Endothelial cell of umbilical vein (primary cell): ENCODE results near the gene ADPRH. TPM values are rescaled to one million over a fixed set of nuclear protein-coding genes. Genes with fewer than 3 reads are reported as not detected.

Experiments
- BruUV-seq: library from RNA; stranded (reverse); fragments of 400-500 nt; replicated peaks from 2 replicates; lab custom pipeline; 2021; lab: Mats Ljungman, UMichigan
- CTCF ChIA-PET: fragments of 300-600, 350-600 bp; sonication (Branson Sonifier 250); formaldehyde crosslinking; loops from one replicate; lab custom pipeline; 2021; ENCODE audit warnings: antibody characterized with exemption, inconsistent platforms; lab: Charles Lee
- POLR2A ChIA-PET: fragments of 300-600, 350-600 bp; sonication (Branson Sonifier 250); formaldehyde crosslinking; loops from one replicate; lab custom pipeline; 2021; ENCODE audit warnings: antibody characterized with exemption, inconsistent platforms; lab: Charles Lee
- DNase-seq: peaks from one replicate; pipeline ENCODE4 v3.0.0-alpha.2; 2011; ENCODE audit warnings: low read depth, low spot score
- FAIRE-seq: peaks from 2 replicates; lab custom pipeline; 2011; peaks lifted over from hg19 to GRCh38; lab: Jason Lieb, UNC
- H2AFZ ChIP-seq: 2 replicates; pipeline ENCODE4 v1.6.0; 2012; ENCODE audit warnings: low read depth, low read length, control low read depth, inconsistent platforms
- H3K27ac ChIP-seq: 2 replicates; pipeline ENCODE4 v1.5.1; 2011; ENCODE audit warnings: low read depth, mild to moderate bottlenecking, control low read depth, low read length, moderate library complexity; ENCODE audit not compliant: insufficient read depth
- H3K27me3 ChIP-seq, 2 experiments: 2 replicates each; pipeline versions ENCODE4 v1.6.0 to v1.6.1; 2011; ENCODE audit warnings: low read length in 2 of 2, mixed read lengths in 1 of 2; ENCODE audit not compliant: control insufficient read depth in 2 of 2, insufficient read depth in 2 of 2
- H3K36me3 ChIP-seq, 2 experiments: 2 replicates in 1 of 2; 3 replicates in 1 of 2; pipeline ENCODE4 v1.5.1; 2011; ENCODE audit warnings: low read length in 2 of 2, mild to moderate bottlenecking in 1 of 2, moderate library complexity in 1 of 2; ENCODE audit not compliant: control insufficient read depth in 2 of 2, insufficient read depth in 2 of 2; ENCODE audit errors: extremely low read depth in 1 of 2
- H3K4me1 ChIP-seq: 3 replicates; pipeline ENCODE4 v1.5.1; 2011; ENCODE audit warnings: mild to moderate bottlenecking, low read length; ENCODE audit not compliant: control insufficient read depth, insufficient read depth; ENCODE audit errors: extremely low read depth
- H3K4me2 ChIP-seq: 2 replicates; pipeline ENCODE4 v1.6.1; 2011; ENCODE audit warnings: low read length, control low read depth, mixed read lengths; ENCODE audit not compliant: insufficient read depth
- H3K4me3 ChIP-seq, 3 experiments: fragments of 200-600 bp in 1 of 3; sonication (generic), shearing (Covaris generic) in 1 of 3; replicated peaks in 1 of 3; 2 replicates each; pipeline ENCODE4 v1.5.1; 2011 to 2016; ENCODE audit warnings: control low read depth in 3 of 3, low read length in 3 of 3, mild to moderate bottlenecking in 2 of 3, inconsistent platforms in 1 of 3, low read depth in 1 of 3, moderate library complexity in 1 of 3; ENCODE audit not compliant: insufficient read depth in 1 of 3
- H3K79me2 ChIP-seq: 2 replicates; pipeline ENCODE4 v1.6.0; 2012; ENCODE audit warnings: low read length, inconsistent platforms; ENCODE audit not compliant: control insufficient read depth, insufficient read depth
- H3K9ac ChIP-seq: replicated peaks from 2 replicates; pipeline ENCODE3; 2011; ENCODE audit warnings: low read length, control low read depth; ENCODE audit not compliant: insufficient read depth; ENCODE audit errors: extremely low read depth
- H3K9me1 ChIP-seq: replicated peaks from 3 replicates; pipeline ENCODE4 v1.6.0; 2011; ENCODE audit warnings: mild to moderate bottlenecking, low read length; ENCODE audit not compliant: control insufficient read depth, insufficient read depth; ENCODE audit errors: extremely low read depth
- H3K9me3 ChIP-seq: replicated peaks from 2 replicates; pipeline ENCODE4 v1.5.1; 2012; ENCODE audit warnings: low read length, inconsistent platforms; ENCODE audit not compliant: control insufficient read depth, insufficient read depth
- H4K20me1 ChIP-seq: replicated peaks from 2 replicates; pipeline ENCODE3; 2011; ENCODE audit warnings: mild to moderate bottlenecking, low read length; ENCODE audit not compliant: control insufficient read depth, insufficient read depth; ENCODE audit errors: extremely low read depth
- EZH2 ChIP-seq: IDR thresholded peaks from 2 replicates; pipeline ENCODE4 v1.6.1; 2012; ENCODE audit warnings: borderline replicate concordance, low read depth, mild to moderate bottlenecking, moderate library complexity, low read length, inconsistent platforms; ENCODE audit not compliant: severe bottlenecking
- FOS ChIP-seq: IDR thresholded peaks from 2 replicates; pipeline ENCODE4 v1.6.1; 2011; ENCODE audit warnings: mild to moderate bottlenecking, low read length, moderate library complexity, borderline replicate concordance; ENCODE audit not compliant: insufficient read depth
- GATA2 ChIP-seq: IDR thresholded peaks from 2 replicates; pipeline ENCODE4 v1.7.0; 2011; ENCODE audit warnings: low read depth, mild to moderate bottlenecking, moderate library complexity, mixed read lengths, low read length; ENCODE audit not compliant: insufficient read length, insufficient read depth
- MYC ChIP-seq: IDR thresholded peaks from one replicate; pipeline ENCODE4 v1.6.1; 2011; ENCODE audit warnings: mild to moderate bottlenecking, low read depth, low read length
- POLR2AphosphoS5 ChIP-seq: IDR thresholded peaks from 2 replicates; pipeline ENCODE4 v1.6.1; 2012; ENCODE audit warnings: low read depth, mild to moderate bottlenecking, control low read depth, low read length, moderate library complexity; ENCODE audit not compliant: insufficient read depth
- dilution Hi-C: fragments of 300-500 bp; cut with MboI; formaldehyde crosslinking; loops from one replicate; pipeline ENCODE4 v1.15.0; 2019; ENCODE audit warnings: low sequenced_read_pairs; ENCODE audit not compliant: extremely low pct_ligation_motif_present
- intact Hi-C: fragments of 100-400 bp; cut with micrococcal nuclease; formaldehyde crosslinking; loops from one replicate; pipeline ENCODE4 v1.10.0; 2022
- polyA plus RNA-seq, 4 experiments: library from polyadenylated mRNA; depleted of rRNA in 3 of 4; stranded (reverse) in 3 of 4; unstranded in 1 of 4; fragments of >200 nt; gene quantifications; 2 replicates each; pipeline versions ENCODE4 v1.2.1 to v1.2.3, GENCODE V29; 2011 to 2012; ENCODE audit warnings: missing spikeins in 1 of 4
- total RNA-seq: library from RNA; stranded (reverse); gene quantifications from 2 replicates; pipeline ENCODE4 v1.2.3, GENCODE V29; 2021
- TF ChIP-seq, protein P1 (sequence below): IDR thresholded peaks from 2 replicates; pipeline ENCODE4 v1.6.1; 2011; ENCODE audit not compliant: insufficient read depth, insufficient read length
- TF ChIP-seq, protein P2 (sequence below), 2 donors: IDR thresholded peaks; 1 replicate in 1 of 2; 2 replicates in 1 of 2; pipeline ENCODE4 v1.5.1; 2011; ENCODE audit warnings: low read length in 2 of 2, mild to moderate bottlenecking in 2 of 2, moderate library complexity in 2 of 2, control low read depth in 1 of 2, inconsistent platforms in 1 of 2, low read depth in 1 of 2; ENCODE audit not compliant: insufficient read depth in 1 of 2; ENCODE audit errors: extremely low read depth in 1 of 2

Gene ADPRH
- total and polyA plus RNA-seq, 2 donors (not counting 3 experiments of a cell fraction or from before 2014, with no cell fraction given) = 3.5 to 8.0 TPM

DNA sequence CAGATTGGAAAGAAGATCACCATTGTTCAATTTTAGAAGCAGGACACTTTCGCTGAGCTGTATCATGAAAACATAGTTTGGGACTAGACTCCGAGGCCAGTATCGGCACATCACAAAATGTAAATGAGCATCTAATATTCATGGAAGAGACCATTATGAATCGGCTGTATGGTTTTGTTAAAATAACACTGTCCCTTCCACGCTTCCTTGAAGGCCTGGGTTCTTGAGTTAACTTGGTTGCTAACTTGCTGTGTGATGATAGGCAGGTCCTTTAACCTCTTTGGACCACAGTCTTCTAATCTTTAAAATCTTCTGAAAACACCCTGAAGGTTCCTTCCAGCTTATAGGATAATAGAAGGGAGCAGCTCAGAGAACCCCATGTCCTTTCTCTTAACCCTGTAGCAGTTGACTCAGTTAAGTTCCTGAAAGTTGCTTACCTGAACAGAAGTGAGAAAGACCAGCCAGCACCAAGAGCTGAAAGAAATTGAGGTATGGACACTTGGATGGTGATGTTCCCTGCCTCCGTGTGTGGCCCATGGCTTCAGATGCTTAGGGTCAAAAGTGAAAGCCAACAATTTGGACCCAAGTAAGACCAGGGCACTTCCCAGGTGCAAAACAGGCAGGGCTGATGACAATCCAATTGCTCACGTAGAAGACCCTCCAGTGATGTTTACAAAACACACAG lies 22.0 kb upstream of the ADPRH start:
- dilution Hi-C loops (no loop called here), intact Hi-C loops (loop anchor here (10.0 kb wide), 1 partner anchor 283 kb away; no protein-coding TSS in a partner anchor)
- Histone ChIP-seq H3K36me3 (no peaks in the 10 kb centered on the region), H3K9me3 (no peaks in the 10 kb centered on the region), H3K4me2 (no peak overlapping the region), H3K27me3 (peaks cover 0 to 13% of the 10 kb centered on the region in 2 experiments), H4K20me1 (no peaks in the 10 kb centered on the region), H2AFZ (no peak overlapping the region), H3K4me1 (no peaks in the 10 kb centered on the region), H3K9me1 (no peaks in the 10 kb centered on the region), H3K79me2 (no peaks in the 10 kb centered on the region), H3K27ac (no peak overlapping the region), H3K4me3 (no peak overlapping the region), H3K9ac (no peak overlapping the region)
- no TSS peak for BruUV-seq
- no peak for TF ChIP-seq EZH2
- TF ChIP-seq, protein P1, sequence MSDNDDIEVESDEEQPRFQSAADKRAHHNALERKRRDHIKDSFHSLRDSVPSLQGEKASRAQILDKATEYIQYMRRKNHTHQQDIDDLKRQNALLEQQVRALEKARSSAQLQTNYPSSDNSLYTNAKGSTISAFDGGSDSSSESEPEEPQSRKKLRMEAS = no peak
- no peak for TF ChIP-seq MYC
- TF ChIP-seq, protein P2, sequence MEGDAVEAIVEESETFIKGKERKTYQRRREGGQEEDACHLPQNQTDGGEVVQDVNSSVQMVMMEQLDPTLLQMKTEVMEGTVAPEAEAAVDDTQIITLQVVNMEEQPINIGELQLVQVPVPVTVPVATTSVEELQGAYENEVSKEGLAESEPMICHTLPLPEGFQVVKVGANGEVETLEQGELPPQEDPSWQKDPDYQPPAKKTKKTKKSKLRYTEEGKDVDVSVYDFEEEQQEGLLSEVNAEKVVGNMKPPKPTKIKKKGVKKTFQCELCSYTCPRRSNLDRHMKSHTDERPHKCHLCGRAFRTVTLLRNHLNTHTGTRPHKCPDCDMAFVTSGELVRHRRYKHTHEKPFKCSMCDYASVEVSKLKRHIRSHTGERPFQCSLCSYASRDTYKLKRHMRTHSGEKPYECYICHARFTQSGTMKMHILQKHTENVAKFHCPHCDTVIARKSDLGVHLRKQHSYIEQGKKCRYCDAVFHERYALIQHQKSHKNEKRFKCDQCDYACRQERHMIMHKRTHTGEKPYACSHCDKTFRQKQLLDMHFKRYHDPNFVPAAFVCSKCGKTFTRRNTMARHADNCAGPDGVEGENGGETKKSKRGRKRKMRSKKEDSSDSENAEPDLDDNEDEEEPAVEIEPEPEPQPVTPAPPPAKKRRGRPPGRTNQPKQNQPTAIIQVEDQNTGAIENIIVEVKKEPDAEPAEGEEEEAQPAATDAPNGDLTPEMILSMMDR (IDR thresholded peaks at IDR 0.05; ENCODE audit: extremely low read depth in 1 of 2, insufficient read depth in 1 of 2, low read depth in 1 of 2, low read length in 2 of 2) = no peak
- no peak for TF ChIP-seq GATA2
- no peak for TF ChIP-seq FOS
- TF ChIP-seq POLR2AphosphoS5 = no peak
- DNase-seq (no peak), FAIRE-seq (no peak)
- ChIA-PET CTCF (no interaction called here), POLR2A (no interaction called here)
